Activated CD4-positive, CD25-positive, alpha-beta regulatory T cell treated with anti-CD3 and anti-CD28 coated beads, Interleukin-2, amount 50 U/mL, for 16 hours (primary cell): ENCODE data around the gene BPHL.
"Not testable (repeated sequence)": the region's sequence is repeated elsewhere in the genome, so short reads cannot be mapped to it uniquely, and the experiment has no call there.

Experiments
- DNase-seq: peaks from one replicate; pipeline ENCODE4 v3.0.0-alpha.2; 2020; ENCODE audit warnings: low read depth, low spot score

BPHL gene

GRCh38 chr6:3179945-3180344, 61.4 kb downstream of the BPHL start:
- DNase-seq, result not testable (repeated sequence)

GRCh38 chr6:3181105-3181504, 62.6 kb downstream of the BPHL start:
- no peak for DNase-seq

GRCh38 chr6:3183066-3183465, 64.6 kb downstream of the BPHL start:
- DNase-seq, result no peak

- no peak for DNase-seq
These were observed 68.5 kb downstream of the BPHL start for GRCh38 chr6:3186974-3187382.

- DNase-seq, result no peak
These were observed 69.8 kb downstream of the BPHL start for GRCh38 chr6:3188262-3188661.

- not testable (repeated sequence) for DNase-seq
These were observed 70.7 kb downstream of the BPHL start for GRCh38 chr6:3189192-3189591.

GRCh38 chr6:3190056-3190455, 71.5 kb downstream of the BPHL start:
- DNase-seq, result no peak

- no peak for DNase-seq
These were observed 72.3 kb downstream of the BPHL start for GRCh38 chr6:3190779-3191178.

GRCh38 chr6:3193102-3193849, 74.8 kb downstream of the BPHL start:
- no peak for DNase-seq

- DNase-seq, result no peak
These were observed 76.3 kb downstream of the BPHL start for GRCh38 chr6:3194535-3195419.

- DNase-seq, result no peak
These were observed 76.8 kb downstream of the BPHL start for GRCh38 chr6:3195420-3195694.

- no peak for DNase-seq
These were observed 77.4 kb downstream of the BPHL start for GRCh38 chr6:3195695-3196497.

- DNase-seq, result no peak
These were observed 78.3 kb downstream of the BPHL start for GRCh38 chr6:3196770-3197169.

GRCh38 chr6:3197734-3198133, 79.2 kb downstream of the BPHL start:
- DNase-seq, result not testable (repeated sequence)

- no peak for DNase-seq
These were observed 80.9 kb downstream of the BPHL start for GRCh38 chr6:3199382-3199781.

GRCh38 chr6:3200682-3201081, 82.2 kb downstream of the BPHL start:
- DNase-seq, result no peak

- DNase-seq, result no peak
These were observed 82.9 kb downstream of the BPHL start for GRCh38 chr6:3201388-3201787.
